Measurements from ENCODE around the gene ATXN7L1. TPM values are rescaled to one million over a fixed set of nuclear protein-coding genes. Genes with fewer than 3 reads are reported as not detected.
"Not testable (repeated sequence)": the region's sequence is repeated elsewhere in the genome, so short reads cannot be mapped to it uniquely, and the experiment has no call there.

Gene ATXN7L1
- total RNA-seq, 3 donors from 2014 or later (not counting 1 experiment from before 2014, with no cell fraction given), result 37.5 to 48.6 (median 47.9) TPM

GRCh38 chr7:105599551-105599950 is 276.8 kb downstream of the ATXN7L1 start:
- no peak overlapping the region for H3K27ac ChIP-seq (ENCODE audit: low read length)
- H3K4me1 Mint-ChIP-seq, result no peaks in the 10 kb centered on the region
- 72% methylated on average over 3 of the region's 3 CpGs for WGBS (ENCODE audit: insufficient coverage)
- no peak for TF ChIP-seq CTCF (IDR thresholded peaks at IDR 0.05)
- no peaks in the 10 kb centered on the region for H3K36me3 Mint-ChIP-seq
- peaks cover 8 to 25% of the 10 kb centered on the region in 2 donors for H3K27me3 Mint-ChIP-seq (ENCODE audit: low read depth in 2 of 2)
- intact Hi-C loops (cut with micrococcal nuclease), result no loop called here
- H3K9me3 Mint-ChIP-seq, result no peaks in the 10 kb centered on the region
- H3K27me3 ChIP-seq (ENCODE audit: control insufficient read depth, insufficient read depth, low read length), result no peaks in the 10 kb centered on the region
- no peak overlapping the region for H3K27ac Mint-ChIP-seq
- no peaks in the 10 kb centered on the region for H3K4me1 ChIP-seq (ENCODE audit: control insufficient read depth, insufficient read depth, low read length)
- no peaks in the 10 kb centered on the region for H3K36me3 ChIP-seq (ENCODE audit: control insufficient read depth, insufficient read depth, low read length)
- DNase-seq (no peak), ATAC-seq (no peak)
- H3K9me3 ChIP-seq (ENCODE audit: control insufficient read depth, insufficient read depth, low read length), result no peaks in the 10 kb centered on the region
- no peak overlapping the region for H3K4me3 ChIP-seq (ENCODE audit: low read length)
- H3K4me3 Mint-ChIP-seq, result no peak overlapping the region

GRCh38 chr7:105599080-105599479 is 277.3 kb downstream of the ATXN7L1 start:
- H3K36me3 ChIP-seq (ENCODE audit: control insufficient read depth, insufficient read depth, low read length); H3K9me3 ChIP-seq (ENCODE audit: control insufficient read depth, insufficient read depth, low read length); DNase-seq; intact Hi-C loops (cut with micrococcal nuclease); H3K27ac ChIP-seq (ENCODE audit: low read length); H3K9me3 Mint-ChIP-seq; H3K4me3 ChIP-seq (ENCODE audit: low read length); H3K27me3 ChIP-seq (ENCODE audit: control insufficient read depth, insufficient read depth, low read length); H3K27ac Mint-ChIP-seq; H3K4me1 ChIP-seq (ENCODE audit: control insufficient read depth, insufficient read depth, low read length); H3K4me3 Mint-ChIP-seq; H3K4me1 Mint-ChIP-seq; H3K36me3 Mint-ChIP-seq; ATAC-seq: not testable (repeated sequence)
- peaks cover 8 to 25% of the 10 kb centered on the region in 2 donors for H3K27me3 Mint-ChIP-seq (ENCODE audit: low read depth in 2 of 2)
- WGBS (ENCODE audit: insufficient coverage), result 92% methylated on average over 8 of the region's 8 CpGs

GRCh38 chr7:105596866-105597265 is 279.5 kb downstream of the ATXN7L1 start:
- no peaks in the 10 kb centered on the region for H3K36me3 Mint-ChIP-seq
- no peak overlapping the region for H3K27ac ChIP-seq (ENCODE audit: low read length)
- H3K9me3 ChIP-seq (ENCODE audit: control insufficient read depth, insufficient read depth, low read length), result no peaks in the 10 kb centered on the region
- no peaks in the 10 kb centered on the region for H3K36me3 ChIP-seq (ENCODE audit: control insufficient read depth, insufficient read depth, low read length)
- H3K27ac Mint-ChIP-seq, result no peak overlapping the region
- no peaks in the 10 kb centered on the region for H3K9me3 Mint-ChIP-seq
- H3K4me1 Mint-ChIP-seq, result no peaks in the 10 kb centered on the region
- intact Hi-C loops (cut with micrococcal nuclease), result no loop called here
- no peak overlapping the region for H3K4me3 ChIP-seq (ENCODE audit: low read length)
- no peaks in the 10 kb centered on the region for H3K4me1 ChIP-seq (ENCODE audit: control insufficient read depth, insufficient read depth, low read length)
- H3K4me3 Mint-ChIP-seq, result no peak overlapping the region
- no peak for DNase-seq
- TF ChIP-seq CTCF (IDR thresholded peaks at IDR 0.05), result no peak
- ATAC-seq, result no peak
- WGBS (ENCODE audit: insufficient coverage), result 83% methylated on average over 4 of the region's 4 CpGs
- H3K27me3 Mint-ChIP-seq (ENCODE audit: low read depth in 2 of 2), result peaks cover 8 to 25% of the 10 kb centered on the region in 2 donors
- no peaks in the 10 kb centered on the region for H3K27me3 ChIP-seq (ENCODE audit: control insufficient read depth, insufficient read depth, low read length)

- H3K4me1 ChIP-seq (ENCODE audit: control insufficient read depth, insufficient read depth, low read length), result no peaks in the 10 kb centered on the region
- no peak overlapping the region for H3K4me3 Mint-ChIP-seq
- 94% methylated on average over 3 of the region's 3 CpGs for WGBS (ENCODE audit: insufficient coverage)
These were observed 282.4 kb downstream of the ATXN7L1 start for GRCh38 chr7:105594034-105594433.

More at GRCh38 chr7:105594034-105594433, 282.4 kb downstream of the ATXN7L1 start:
- intact Hi-C loops (cut with micrococcal nuclease), result no loop called here
- H3K36me3 Mint-ChIP-seq, result no peaks in the 10 kb centered on the region
- H3K9me3 ChIP-seq (ENCODE audit: control insufficient read depth, insufficient read depth, low read length), result no peaks in the 10 kb centered on the region
- H3K27me3 Mint-ChIP-seq (ENCODE audit: low read depth in 2 of 2), result peaks cover 5 to 16% of the 10 kb centered on the region in 2 donors
- TF ChIP-seq CTCF (IDR thresholded peaks at IDR 0.05), result no peak
- no peaks in the 10 kb centered on the region for H3K4me1 Mint-ChIP-seq
- H3K4me3 ChIP-seq (ENCODE audit: low read length), result no peak overlapping the region
- H3K27ac ChIP-seq (ENCODE audit: low read length), result no peak overlapping the region
- no peak overlapping the region for H3K27ac Mint-ChIP-seq
- ATAC-seq (no peak), DNase-seq (no peak)
- no peaks in the 10 kb centered on the region for H3K9me3 Mint-ChIP-seq
- H3K36me3 ChIP-seq (ENCODE audit: control insufficient read depth, insufficient read depth, low read length), result no peaks in the 10 kb centered on the region
- no peaks in the 10 kb centered on the region for H3K27me3 ChIP-seq (ENCODE audit: control insufficient read depth, insufficient read depth, low read length)

All from natural killer cell (primary cell).